HG03571 (cell line): ENCODE data around the gene SLC37A3.
"Not testable (repeated sequence)": the region's sequence is repeated elsewhere in the genome, so short reads cannot be mapped to it uniquely, and the experiment has no call there.

Experiments used
- ATAC-seq: cut with Tn5 transposase; IDR thresholded peaks from one replicate; pipeline ENCODE4 v1.9.1; 2021; ENCODE audit not compliant: unreplicated experiment

Gene SLC37A3, protein sequence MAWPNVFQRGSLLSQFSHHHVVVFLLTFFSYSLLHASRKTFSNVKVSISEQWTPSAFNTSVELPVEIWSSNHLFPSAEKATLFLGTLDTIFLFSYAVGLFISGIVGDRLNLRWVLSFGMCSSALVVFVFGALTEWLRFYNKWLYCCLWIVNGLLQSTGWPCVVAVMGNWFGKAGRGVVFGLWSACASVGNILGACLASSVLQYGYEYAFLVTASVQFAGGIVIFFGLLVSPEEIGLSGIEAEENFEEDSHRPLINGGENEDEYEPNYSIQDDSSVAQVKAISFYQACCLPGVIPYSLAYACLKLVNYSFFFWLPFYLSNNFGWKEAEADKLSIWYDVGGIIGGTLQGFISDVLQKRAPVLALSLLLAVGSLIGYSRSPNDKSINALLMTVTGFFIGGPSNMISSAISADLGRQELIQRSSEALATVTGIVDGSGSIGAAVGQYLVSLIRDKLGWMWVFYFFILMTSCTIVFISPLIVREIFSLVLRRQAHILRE

DNA sequence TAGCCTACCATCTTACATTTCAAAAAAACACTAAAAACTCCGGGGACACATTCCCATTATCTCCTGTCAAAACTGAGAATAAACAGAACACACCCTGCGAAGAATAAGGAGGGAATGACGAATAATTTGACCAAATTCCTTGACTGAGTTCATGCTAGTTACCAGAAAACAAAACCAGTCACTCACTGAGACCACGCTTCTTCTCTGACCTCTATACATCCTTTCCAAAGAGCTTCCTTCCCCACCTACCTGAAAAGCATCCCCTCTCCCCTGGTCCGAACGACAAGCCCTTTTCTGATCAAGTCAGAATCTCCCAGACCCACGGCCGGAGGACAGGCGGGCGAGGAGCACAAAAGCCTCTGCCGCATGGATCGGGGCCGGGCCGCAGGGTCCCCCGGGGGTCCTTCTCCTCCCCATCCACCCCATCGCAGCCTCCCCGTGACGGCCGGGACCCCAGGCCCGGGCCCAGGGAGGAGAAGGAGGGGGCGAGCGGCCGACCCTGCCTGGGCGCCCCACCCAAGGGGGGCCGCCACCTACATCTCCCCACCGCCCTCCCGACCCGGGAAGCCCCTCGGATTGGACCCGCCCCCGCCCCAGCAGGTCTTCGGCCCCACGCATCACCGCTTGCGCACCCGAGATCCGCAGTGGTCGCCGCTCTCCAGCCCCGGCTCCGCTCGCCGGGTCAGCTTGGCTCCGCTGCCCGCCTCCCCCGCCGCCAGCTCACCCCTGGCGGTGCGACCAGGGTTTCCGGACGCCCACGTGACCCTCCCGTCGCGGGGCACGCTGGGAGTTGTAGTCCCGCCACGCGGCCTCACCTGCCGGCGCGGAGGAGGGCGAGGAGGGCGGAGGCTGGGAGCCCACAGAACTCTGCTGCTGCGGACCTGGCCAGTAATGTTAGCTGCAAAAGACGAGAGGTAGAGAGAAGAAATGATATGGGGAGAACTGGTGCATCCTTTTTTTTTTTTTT is at the start of gene SLC37A3:
Gene SLC37A3, minus strand, starts transcription at position 747 of the 967 bp plus-strand sequence. CDS start 16,004 bp downstream, outside the sequence.
- ATAC-seq: peak; percentile 98

DNA sequence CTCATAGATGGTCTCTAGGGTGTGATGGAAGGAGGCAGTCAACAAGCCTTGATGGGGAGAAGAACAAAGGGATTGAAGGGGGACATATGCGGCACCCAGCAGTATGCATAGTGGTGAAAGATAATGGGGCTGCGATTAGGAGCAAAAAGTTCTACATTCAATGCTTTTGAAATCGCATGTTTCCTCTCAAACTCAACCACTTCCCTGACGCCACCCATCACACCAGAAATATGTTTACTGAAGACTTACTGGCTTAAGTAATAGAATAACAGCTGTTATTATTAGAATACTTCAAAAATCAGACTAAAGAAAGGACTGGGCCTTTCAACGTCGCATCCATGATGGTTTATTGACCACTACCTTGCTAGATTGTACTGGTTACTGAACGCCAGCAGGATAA is 49.5 kb upstream of the SLC37A3 start:
- ATAC-seq: no peak

DNA sequence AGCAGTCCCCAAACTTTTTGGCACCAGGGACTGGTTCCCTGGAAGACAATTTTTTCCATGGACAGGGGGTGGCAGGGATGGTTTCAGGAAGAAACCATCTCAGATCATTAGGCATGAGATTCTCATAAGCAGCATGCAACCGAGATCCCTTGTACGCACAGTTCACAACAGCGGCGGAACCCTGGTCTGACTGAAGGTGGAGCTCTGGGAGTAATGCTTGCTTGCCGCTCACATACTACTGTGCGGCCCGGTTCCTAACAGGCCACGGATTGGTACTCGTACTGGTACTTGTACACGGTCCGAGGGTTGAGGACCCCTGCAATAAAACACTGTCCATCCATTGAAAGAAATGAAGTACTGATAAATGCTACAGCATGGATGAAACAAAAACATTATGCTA is 48.1 kb upstream of the SLC37A3 start:
- no peak for ATAC-seq

DNA sequence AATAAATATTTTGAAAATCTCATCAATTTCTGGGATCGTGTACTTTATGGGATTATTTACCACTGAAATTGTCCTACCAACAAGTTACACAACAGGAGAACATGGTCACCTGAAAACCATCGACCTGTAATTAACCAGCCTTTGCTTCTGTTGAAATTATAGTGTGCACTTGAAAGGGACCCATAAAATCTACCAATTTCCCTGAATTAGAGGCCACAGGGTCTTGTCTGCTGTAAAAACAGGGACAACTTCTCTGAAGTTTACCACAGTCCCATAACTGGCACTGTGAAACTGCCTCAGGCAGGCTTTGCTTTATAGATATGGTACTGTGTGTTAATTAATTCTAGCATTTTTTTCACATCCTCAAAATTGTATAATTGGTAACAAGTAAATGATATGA is 43.2 kb upstream of the SLC37A3 start:
- ATAC-seq: no peak

DNA sequence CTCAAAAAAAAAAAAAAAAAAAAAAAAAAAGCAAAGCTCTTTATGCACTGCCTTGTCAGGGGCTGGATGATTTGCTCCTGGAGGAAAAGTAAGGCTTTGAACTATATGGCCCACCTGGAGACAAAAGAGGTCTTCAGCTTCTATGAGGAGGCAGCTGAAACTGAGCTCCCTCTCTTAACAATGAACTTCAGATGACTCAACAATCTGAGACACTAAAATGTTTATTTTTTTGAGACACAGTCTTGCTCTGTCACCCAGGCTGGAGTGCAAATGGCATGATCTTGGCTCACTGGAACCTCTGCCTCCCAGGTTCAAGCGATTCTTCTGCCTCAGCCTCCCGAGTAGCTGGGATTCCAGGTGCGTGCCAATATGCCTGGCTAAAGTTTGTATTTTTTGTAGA is 42.3 kb upstream of the SLC37A3 start:
- ATAC-seq: no peak

DNA sequence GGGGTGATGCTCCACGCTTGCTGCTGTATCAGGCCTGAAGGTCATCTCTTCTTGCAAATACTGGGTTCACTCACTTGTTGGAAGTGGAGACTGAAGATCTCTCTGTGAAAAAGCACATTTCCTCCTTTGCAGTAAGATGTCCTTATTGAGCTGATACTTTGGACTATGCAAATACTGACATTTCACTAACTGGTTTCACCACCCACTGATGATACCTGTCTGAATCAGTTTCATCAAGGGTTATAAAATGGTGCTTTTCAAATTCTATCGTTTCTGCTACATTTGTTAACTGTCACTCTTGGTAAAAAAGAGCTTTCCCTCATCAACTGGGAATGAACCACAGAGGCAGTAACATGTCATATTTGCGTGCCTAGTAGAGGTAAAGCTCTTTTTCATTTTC is 41.0 kb upstream of the SLC37A3 start:
- no peak for ATAC-seq

DNA sequence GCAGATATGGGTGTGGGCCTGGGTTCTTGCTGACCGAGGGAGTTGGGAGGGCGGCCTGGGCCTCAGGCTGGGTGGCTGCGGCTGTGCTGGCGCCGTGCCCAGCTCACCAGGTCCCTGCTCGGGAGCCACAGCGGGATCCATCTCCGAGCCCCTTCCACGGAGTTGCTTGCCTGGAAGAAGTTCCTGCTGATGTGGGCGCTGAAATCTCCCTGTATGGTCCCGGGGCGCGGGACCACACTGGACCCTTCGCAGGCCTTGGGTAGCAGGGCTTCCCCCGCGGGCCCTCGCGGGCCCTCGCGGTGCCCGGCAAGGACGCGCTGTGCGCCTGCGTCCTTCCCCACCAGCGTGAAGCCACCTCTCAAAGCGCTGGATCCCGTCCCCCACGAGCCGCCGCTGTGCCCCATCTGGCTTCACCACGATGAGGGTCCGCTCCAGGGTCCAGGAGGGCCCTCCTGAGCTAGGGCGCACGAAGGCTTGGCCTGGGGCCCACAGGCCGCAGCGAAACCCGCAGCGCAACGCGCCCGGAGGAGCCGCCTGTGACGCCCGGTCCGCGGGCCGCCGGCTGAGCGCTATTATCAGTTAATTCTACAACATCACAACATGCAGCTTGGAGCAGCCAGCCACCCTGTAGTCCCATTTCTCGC is 37.0 kb upstream of the SLC37A3 start:
- ATAC-seq: no peak

DNA sequence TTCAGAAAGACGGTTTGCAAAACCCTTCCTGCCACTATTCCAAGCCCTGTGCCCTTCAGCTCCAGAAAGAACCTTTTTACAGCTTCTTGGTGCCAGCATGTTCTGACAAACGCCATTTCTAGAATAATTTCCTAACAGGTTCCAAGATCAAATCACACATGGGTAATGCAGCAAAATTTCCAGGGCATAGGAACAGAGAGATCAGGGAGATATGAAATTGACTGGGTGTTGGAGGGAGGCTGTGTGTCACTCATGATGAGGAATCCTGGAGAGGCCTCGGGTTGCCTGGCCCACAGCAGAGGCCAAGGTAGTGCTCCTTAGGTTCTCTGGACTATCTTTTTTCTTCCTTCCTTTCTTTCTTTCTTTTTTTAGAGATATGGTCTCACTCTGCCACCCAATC is 35.1 kb upstream of the SLC37A3 start:
- no peak for ATAC-seq

DNA sequence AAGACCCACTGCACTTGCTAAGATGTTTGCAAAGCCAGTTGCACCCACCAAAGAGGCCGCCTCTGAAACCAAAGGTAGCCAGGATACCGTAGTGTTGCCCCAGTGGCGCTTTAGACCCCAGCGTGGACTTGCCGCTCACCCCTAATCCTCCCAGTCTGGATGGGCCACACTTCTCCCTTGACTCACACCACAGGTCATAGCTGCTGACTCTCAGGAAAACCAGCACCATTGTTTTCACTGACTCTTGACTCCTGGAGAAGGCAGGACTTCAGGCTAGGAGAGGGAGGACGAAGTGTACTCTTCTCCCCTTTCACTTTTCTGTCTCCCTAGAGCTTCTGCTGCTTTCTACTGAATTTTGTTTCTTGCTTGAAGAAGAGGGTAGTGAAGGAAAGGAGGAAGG is 27.8 kb upstream of the SLC37A3 start:
- ATAC-seq: no peak

DNA sequence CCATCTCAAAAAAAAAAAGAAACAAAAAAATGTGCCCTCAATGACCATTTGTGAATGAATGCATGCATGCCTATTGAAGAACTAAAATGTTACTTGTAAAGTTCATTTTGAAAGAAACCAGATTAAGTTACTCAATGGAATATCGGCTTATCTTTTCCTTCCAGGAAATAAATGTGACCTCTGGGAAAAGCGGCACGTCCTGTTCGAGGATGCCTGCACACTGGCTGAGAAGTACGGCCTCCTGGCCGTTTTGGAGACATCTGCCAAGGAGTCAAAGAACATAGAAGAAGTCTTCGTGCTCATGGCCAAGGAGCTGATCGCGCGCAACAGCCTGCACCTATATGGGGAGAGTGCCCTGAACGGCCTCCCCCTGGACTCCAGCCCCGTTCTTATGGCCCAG is 27.4 kb upstream of the SLC37A3 start:
- no peak for ATAC-seq

DNA sequence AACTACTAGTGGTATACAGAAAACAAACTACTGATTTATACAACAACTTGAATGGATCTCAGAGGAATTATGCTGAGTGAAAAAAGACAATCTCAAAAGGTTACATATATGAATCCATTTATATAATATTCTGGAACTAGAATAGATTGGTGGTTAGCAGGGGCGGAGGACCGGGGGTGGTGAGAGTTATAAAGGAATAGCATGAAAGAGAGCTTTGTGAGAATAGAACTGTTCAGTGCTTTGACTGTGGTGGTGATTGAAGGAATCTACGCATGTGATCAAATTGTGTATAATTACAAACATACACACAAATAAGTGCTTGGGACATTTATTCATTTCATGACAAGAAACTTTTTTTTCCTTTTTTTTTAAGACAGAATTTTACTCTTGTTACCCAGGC is 25.2 kb upstream of the SLC37A3 start:
- ATAC-seq: no peak

DNA sequence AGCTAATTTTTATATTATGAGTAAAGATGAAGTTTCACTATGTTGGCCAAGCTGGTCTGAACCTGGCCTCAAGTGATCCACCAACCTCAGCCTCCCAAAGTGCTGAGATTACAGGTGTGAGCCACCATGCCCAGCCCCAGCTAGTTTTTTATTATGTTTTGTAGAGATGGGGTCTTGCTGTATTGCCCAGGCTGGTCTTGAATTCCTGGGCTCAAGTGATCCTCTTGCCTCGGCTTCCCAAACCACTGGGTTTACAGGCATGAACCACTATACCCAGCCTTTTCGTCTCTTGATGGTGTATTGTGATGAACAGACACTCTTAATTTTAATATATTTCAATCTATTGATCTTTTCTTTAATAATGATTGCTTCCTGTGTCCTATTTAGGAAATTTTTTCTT is 23.2 kb upstream of the SLC37A3 start:
- no peak for ATAC-seq

DNA sequence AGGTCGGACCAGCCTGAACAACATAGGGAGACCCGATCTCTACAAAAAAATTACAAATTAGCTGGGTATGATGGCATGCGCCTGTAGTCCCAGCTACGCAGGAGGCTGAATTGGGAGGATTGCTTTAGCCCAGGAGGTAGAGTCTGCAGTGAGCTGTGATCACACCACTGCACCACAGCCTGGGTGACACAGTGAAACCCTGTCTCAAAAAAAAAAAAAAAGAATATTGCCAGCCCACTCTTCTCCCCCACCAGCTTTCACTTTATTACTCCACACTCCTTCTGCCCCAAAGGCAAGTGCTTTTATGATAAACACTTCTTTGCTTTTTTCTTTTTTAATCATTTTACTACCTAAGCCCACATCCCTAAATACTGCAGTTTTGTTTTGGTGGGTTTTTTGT is 20.3 kb upstream of the SLC37A3 start:
- no peak for ATAC-seq

DNA sequence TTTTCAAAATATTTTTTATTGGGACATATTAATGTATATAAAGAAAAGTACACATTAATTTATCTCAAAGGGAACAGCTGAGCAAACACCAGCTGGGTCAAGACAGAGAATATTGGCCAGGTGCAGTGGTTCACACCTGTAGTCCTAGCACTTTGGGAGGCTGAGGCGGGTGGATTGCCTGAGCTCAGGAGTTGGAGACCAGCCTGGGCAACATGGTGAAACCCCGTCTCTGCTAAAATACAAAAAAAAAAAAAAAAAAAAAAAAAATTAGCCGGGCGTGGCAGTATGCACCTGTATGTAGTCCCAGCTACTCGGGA is 19.8 kb upstream of the SLC37A3 start:
- ATAC-seq: not testable (repeated sequence)

DNA sequence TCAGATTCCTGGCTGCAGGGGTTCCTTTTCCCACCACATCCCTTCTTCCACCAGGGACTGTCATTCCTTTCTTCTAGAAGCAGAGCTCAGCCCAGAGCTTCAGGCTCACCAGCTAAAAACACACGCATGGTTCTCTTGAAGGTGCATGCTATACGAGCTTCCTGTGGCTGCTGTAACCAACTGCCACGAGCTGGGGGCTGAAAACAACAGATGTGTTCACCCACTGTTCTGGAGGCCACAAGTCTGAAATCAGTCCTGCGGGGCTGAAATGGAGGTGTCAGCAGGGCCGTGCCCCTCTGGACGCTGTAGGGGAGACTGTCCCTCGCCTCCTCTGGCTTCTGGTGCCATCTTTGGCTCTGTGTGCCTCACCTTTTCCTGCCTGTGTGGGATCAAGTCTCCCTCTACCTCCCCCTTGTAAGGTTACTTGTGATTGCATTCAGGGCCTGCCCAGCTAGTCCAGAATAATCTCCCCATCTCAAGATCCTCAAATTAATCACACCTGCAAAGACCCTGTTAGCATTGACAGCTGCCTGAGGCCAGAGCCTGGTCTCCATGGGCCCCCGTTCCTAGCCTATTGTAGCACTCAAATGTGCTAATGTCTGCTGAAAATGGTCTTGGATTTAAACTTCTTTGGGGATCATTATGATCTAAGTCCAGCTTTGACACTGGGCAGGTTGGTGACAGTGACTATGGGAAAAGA is 19.3 kb upstream of the SLC37A3 start:
- ATAC-seq: no peak

DNA sequence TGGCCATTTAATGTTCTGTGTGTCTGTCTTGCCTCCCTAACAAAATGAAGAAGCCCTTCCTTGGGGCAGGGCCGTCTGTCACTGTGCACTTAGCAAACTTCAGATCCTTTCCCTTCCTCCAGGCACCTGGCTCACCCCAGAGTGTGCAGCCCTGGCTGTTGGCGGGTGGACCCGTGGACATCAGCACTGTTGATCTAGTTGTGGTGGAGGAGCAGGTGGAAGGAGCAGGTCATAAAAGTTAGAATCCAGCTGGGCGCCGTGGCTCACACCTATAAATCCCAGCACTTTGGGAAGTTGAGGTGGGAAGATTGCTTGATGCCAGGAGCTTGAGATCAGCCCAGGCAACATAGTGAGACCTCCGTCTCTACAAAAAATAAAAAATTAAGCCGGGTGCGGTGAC is 18.2 kb upstream of the SLC37A3 start:
- no peak for ATAC-seq

DNA sequence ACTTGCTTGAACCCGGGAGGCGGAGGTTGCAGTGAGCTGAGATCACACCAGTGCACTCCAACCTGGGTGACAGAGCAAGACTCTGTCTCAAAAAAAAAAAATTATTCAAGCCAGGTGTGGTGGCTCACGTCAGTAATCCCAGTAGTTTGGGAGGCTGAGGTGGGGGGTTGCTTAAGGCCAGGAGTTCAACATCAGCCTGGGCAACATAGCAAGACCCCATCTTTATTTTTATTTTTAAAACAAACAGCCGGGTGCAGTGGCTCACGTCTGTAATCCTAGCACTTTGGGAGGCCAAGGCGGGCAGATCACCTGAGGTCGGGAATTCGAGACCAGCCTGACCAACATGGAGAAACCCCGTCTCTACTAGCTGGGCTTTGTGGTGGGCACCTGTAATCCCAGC is 17.5 kb upstream of the SLC37A3 start:
- not testable (repeated sequence) for ATAC-seq

DNA sequence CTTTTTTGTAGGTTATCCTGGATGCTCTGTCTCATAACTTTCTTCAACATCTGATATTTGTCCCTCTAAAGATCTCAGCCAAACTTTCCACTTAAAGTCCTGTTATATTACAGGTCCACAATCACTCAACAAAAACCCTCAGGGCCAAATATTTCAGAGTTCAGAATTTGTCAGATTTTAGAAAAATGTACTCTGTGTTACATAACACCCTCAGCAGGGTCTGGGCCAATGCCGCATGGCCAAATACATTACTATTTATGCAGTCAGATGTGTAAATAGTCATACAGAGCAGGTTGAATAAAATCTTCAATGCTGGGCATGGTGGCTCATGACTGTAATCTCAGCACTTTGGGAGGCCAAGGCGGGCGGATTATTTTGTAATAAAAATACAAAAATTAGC is 17.0 kb upstream of the SLC37A3 start:
- ATAC-seq: no peak

DNA sequence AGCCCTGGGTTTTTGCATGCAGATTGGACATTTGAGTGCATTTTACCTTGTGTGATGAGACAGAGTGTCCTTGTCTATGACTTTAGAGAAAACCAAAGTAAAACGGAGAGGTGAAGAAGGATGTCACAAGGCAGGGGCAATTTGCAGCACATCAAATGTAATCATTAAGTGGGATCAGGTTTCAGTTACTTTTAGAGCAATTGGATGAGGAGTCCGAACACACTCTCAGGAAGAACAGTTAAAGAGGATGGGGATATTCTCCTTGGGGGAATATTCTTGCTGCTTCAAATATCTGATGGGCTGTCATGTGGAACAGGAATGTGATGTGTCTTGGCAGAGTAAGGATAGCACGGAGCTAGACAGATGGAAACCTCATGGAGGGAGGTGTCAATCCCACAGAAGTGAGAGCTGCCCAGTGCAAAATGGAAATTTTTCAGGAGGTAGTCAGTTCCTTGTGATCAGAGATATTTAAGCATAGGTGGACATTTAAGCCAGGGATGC is 6.3 kb upstream of the SLC37A3 start:
- no peak for ATAC-seq

DNA sequence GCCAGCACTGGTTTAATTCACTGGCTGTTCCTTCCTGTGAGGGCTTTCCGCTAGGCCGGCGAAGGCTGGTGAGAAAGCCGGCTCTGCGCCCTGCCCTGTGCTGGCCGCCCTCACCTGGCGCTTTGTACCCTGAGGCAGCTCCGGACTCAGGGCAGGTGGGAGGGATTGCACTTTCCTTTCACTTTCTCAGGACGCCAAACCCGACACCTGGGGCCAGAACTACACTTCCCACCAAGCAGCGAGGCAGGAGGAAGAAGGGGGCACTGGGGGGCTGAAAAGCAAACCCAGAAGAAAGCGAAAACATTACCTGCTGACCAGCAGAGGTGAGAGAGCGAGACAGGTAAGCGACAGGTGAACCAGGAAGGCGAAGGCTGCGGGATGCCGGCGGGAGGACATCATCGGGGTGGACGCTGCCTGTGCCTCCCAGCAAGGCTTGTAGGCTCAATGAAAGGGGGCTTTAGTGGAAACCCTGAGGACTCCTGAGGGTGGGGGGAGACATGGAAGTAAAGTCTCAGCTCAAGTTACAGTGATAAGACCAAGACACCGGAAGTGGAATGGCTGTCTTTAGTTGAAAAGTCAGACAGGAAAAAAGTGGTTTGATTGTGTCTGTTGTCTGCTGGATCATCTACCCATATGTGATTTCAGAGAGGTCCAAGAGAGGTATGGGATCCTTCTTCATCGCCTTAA is 5.7 kb upstream of the SLC37A3 start, which contains the start of gene RAB19:
Gene RAB19, plus strand, starts transcription at position 181 of the 687 bp plus-strand sequence. CDS start 3,589 bp downstream, outside the sequence.
- ATAC-seq: no peak
